Measurements from ENCODE around the gene PGAP6.
"Not testable (repeated sequence)": the region's sequence is repeated elsewhere in the genome, so short reads cannot be mapped to it uniquely, and the experiment has no call there.

PGAP6 gene

GRCh38 chr16:424623-425081, 42.9 kb upstream of the PGAP6 start:
- H3K9ac ChIP-seq (ENCODE audit: insufficient read length) = peak overlapping the region; percentile 77

DNA sequence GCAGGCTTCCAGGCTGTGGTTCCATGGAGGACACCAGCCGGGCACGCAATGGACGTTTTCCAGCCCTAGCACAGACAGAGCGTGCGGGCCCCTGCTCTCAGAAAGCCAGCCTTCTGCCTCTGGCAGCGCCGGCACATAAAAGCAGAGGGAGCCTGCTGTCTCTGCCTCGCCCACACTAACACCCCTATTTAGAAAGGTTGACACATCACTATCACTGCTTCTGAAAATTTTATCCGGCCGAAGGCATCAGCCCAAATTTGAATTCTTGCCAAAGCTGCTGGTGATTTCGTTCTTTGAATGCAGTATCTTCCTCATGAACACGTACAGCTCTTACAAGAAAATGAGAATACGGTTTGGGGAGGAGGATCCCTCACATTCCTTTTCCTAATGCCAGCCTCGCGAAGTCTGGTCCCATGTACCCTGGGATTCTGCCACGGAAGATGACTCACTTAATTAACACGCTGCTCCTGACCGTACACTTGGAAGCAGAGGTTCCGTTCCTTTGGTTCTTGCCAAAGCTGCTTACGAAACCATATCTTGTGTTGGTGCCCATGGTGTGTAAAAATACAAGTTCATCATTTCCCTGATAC, 42.4 kb upstream of the PGAP6 start:
- no peak for DNase-seq (ENCODE audit: low read depth, low spot score)
- Histone ChIP-seq H3K9me3 (ENCODE audit: low read depth, low read length) (no peaks in the 10 kb centered on the region), H3K4me3 (peak overlapping the region; percentile 96), H3K27ac (no peak overlapping the region), H3K36me3 (ENCODE audit: insufficient read depth, low read length) (no peaks in the 10 kb centered on the region), H3K9ac (ENCODE audit: insufficient read length) (no peak overlapping the region)
- TF ChIP-seq EZH2 (IDR thresholded peaks at IDR 0.05) = no peak
- TF ChIP-seq FOXP2 (optimal IDR thresholded peaks at IDR 0.05; ENCODE audit: control extremely low read depth, extremely low read length, insufficient read depth) = no peak
- no peak for TF ChIP-seq POLR2AphosphoS5 (IDR thresholded peaks at IDR 0.05; ENCODE audit: borderline replicate concordance, low read depth, low read length)

More at GRCh38 chr16:424623-425081, 42.9 kb upstream of the PGAP6 start:
- Histone ChIP-seq H3K27ac (no peak overlapping the region), H3K9me3 (ENCODE audit: low read depth, low read length) (no peaks in the 10 kb centered on the region), H3K36me3 (ENCODE audit: insufficient read depth, low read length) (no peaks in the 10 kb centered on the region), H3K4me3 (peak overlapping the region; percentile 96)
- no peak for TF ChIP-seq FOXP2 (optimal IDR thresholded peaks at IDR 0.05; ENCODE audit: control extremely low read depth, extremely low read length, insufficient read depth)
- no peak for TF ChIP-seq POLR2AphosphoS5 (IDR thresholded peaks at IDR 0.05; ENCODE audit: borderline replicate concordance, low read depth, low read length)
- no peak for TF ChIP-seq EZH2 (IDR thresholded peaks at IDR 0.05)
- DNase-seq (ENCODE audit: low read depth, low spot score) = no peak

DNA sequence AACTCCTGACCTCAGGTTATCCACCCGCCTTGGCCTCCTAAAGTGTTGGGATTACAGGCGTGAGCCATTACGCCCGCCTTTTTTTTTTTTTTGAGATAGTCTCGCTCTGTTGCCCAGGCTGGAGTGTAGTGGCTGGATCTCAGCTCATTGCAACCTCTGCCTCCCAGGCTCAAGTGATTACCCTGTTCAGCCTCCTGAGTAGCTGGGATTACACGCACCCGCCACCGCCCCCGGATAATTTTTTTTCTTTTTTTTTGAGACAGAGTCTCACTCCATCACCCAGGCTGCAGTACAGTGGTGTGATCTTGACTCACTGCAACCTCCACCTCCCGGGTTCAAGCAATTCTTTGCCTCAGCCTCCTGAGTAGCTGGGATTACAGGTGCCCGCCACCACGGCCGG, 40.4 kb upstream of the PGAP6 start:
- DNase-seq (ENCODE audit: low read depth, low spot score); H3K9me3 ChIP-seq (ENCODE audit: low read depth, low read length); H3K27ac ChIP-seq; H3K9ac ChIP-seq (ENCODE audit: insufficient read length); H3K36me3 ChIP-seq (ENCODE audit: insufficient read depth, low read length); H3K4me3 ChIP-seq: not testable (repeated sequence)

GRCh38 chr16:415170-415498, 33.4 kb upstream of the PGAP6 start:
- H3K9me3 ChIP-seq (ENCODE audit: low read depth, low read length); H3K4me3 ChIP-seq; H3K9ac ChIP-seq (ENCODE audit: insufficient read length); H3K27ac ChIP-seq; DNase-seq (ENCODE audit: low read depth, low spot score); H3K36me3 ChIP-seq (ENCODE audit: insufficient read depth, low read length): not testable (repeated sequence)

DNA sequence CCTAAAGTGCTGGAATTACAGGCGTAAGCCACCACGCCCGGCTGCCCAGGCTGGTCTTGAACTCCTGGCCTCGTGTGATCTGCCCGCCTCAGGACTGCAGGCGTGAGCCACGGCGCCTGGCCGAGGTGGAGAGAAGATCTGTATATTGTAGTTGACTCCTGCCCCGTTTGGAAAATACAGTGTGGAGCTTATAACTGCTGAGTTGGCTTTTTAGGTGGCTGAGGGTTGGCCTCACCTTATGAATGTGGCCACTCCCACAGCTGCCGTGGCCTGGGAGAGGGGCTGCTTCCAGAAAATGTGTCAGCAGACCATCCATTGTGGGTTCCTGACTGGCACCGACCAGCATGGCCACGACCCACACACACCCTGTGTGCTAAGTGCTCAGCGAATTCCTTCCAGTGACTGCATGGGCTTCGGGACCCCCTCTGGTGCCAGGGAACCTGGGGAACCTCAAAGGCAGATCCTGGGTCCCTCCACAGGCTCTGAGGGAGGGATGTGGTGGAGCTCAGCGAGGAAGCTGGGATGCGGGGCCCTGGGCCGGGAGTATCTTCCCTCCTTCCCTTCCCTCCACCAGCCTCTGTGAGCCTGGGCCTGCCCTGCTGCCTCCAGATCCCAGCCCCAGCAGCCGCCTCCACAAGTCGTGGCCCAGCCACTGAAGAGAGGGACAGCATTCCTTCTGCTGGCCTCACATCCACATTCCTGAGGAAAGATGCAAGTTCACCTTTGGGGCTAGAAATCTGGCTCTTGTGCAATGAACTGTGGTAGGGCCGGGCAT, 32.8 kb upstream of the PGAP6 start:
- TF ChIP-seq FOXP2 (optimal IDR thresholded peaks at IDR 0.05; ENCODE audit: control extremely low read depth, extremely low read length, insufficient read depth) = no peak
- no peak for TF ChIP-seq EZH2 (IDR thresholded peaks at IDR 0.05)
- TF ChIP-seq POLR2AphosphoS5 (IDR thresholded peaks at IDR 0.05; ENCODE audit: borderline replicate concordance, low read depth, low read length) = no peak
- Histone ChIP-seq H3K27ac (no peak overlapping the region), H3K4me3 (no peak overlapping the region), H3K9me3 (ENCODE audit: low read depth, low read length) (no peaks in the 10 kb centered on the region), H3K9ac (ENCODE audit: insufficient read length) (no peak overlapping the region), H3K36me3 (ENCODE audit: insufficient read depth, low read length) (no peaks in the 10 kb centered on the region; the same call in 1 of the 2 replicates)
- no peak for DNase-seq (ENCODE audit: low read depth, low spot score)

GRCh38 chr16:411576-412265, 29.9 kb upstream of the PGAP6 start:
- TF ChIP-seq FOXP2 (optimal IDR thresholded peaks at IDR 0.05; ENCODE audit: control extremely low read depth, extremely low read length, insufficient read depth) (no peak), EZH2 (IDR thresholded peaks at IDR 0.05) (no peak), POLR2AphosphoS5 (IDR thresholded peaks at IDR 0.05; ENCODE audit: borderline replicate concordance, low read depth, low read length) (no peak)
- DNase-seq (ENCODE audit: low read depth, low spot score) = no peak
- H3K4me3 ChIP-seq = no peak overlapping the region
- H3K9me3 ChIP-seq (ENCODE audit: low read depth, low read length) = no peaks in the 10 kb centered on the region
- no peaks in the 10 kb centered on the region; the same call in 1 of the 2 replicates for H3K36me3 ChIP-seq (ENCODE audit: insufficient read depth, low read length)
- no peak overlapping the region for H3K27ac ChIP-seq
- H3K9ac ChIP-seq (ENCODE audit: insufficient read length) = no peak overlapping the region

DNA sequence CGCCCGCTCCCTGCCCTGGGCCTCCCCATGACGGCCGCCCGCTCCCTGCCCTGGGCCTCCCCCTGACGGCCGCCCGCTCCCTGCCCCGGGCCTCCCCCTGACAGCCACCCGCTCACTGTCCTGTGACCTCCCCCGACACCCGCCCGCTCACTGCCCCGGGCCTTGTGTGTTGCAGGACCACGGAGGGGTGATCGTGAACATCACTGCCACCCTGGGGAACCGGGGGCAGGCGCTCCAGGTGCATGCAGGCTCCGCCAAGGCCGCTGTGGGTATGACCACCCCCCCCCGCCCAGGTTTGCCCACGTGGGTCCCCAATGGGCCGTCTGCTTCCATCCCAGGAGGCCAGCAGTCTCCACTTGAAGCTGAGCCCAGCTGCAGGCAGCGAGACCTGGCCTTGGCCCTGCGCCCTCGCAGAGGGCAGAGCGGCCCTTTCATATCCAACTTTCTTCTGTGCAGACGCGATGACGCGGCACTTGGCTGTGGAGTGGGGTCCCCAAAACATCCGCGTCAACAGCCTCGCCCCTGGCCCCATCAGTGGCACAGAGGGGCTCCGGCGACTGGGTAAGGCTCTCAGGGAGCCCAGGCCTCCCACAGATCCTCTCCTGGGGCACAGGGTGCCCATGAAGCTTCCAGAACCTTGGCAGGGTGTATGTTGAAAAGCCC, 28.9 kb upstream of the PGAP6 start:
- no peak for TF ChIP-seq POLR2AphosphoS5 (IDR thresholded peaks at IDR 0.05; ENCODE audit: borderline replicate concordance, low read depth, low read length)
- no peak for TF ChIP-seq FOXP2 (optimal IDR thresholded peaks at IDR 0.05; ENCODE audit: control extremely low read depth, extremely low read length, insufficient read depth)
- TF ChIP-seq EZH2 (IDR thresholded peaks at IDR 0.05) = no peak
- no peak overlapping the region for H3K9ac ChIP-seq (ENCODE audit: insufficient read length)
- no peaks in the 10 kb centered on the region for H3K9me3 ChIP-seq (ENCODE audit: low read depth, low read length)
- no peak for DNase-seq (ENCODE audit: low read depth, low spot score)
- no peak overlapping the region for H3K27ac ChIP-seq
- H3K36me3 ChIP-seq (ENCODE audit: insufficient read depth, low read length) = no peaks in the 10 kb centered on the region; the same call in 1 of the 2 replicates
- H3K4me3 ChIP-seq = no peak overlapping the region

DNA sequence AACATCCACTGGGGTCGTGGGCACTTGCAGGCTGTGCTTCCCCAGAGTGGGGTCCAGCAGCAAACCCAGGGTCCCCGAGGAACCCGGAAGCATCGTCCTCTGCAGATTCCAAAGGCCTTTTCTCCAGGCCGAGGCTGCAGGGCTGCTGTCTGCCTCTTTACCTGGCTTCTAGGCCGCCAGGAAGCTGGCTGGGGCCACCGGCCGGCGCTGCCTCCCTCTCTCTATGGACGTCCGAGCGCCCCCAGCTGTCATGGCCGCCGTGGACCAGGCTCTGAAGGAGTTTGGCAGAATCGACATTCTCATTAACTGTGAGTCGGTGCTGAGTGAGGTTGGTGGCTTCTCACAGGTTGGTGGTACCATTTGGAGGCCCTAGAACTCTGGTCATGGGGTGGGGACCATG, 25.5 kb upstream of the PGAP6 start:
- Histone ChIP-seq H3K36me3 (ENCODE audit: insufficient read depth, low read length) (no peaks in the 10 kb centered on the region; the same call in 1 of the 2 replicates), H3K4me3 (no peak overlapping the region), H3K9me3 (ENCODE audit: low read depth, low read length) (no peaks in the 10 kb centered on the region), H3K27ac (no peak overlapping the region), H3K9ac (ENCODE audit: insufficient read length) (no peak overlapping the region)
- TF ChIP-seq FOXP2 (optimal IDR thresholded peaks at IDR 0.05; ENCODE audit: control extremely low read depth, extremely low read length, insufficient read depth) (no peak), EZH2 (IDR thresholded peaks at IDR 0.05) (no peak), POLR2AphosphoS5 (IDR thresholded peaks at IDR 0.05; ENCODE audit: borderline replicate concordance, low read depth, low read length) (no peak)
- no peak for DNase-seq (ENCODE audit: low read depth, low spot score)
